ENCODE data around the gene GLIS1.
"Not testable (repeated sequence)": the region's sequence is repeated elsewhere in the genome, so short reads cannot be mapped to it uniquely, and the experiment has no call there.

GLIS1 gene

GRCh38 chr1:53651356-53651755 is 87.6 kb downstream of the GLIS1 start:
- Histone ChIP-seq H3K4me3 (no peak overlapping the region), H3K27ac (no peak overlapping the region)
- no peak for DNase-seq (ENCODE audit: low spot score)
- TF ChIP-seq, protein P1, sequence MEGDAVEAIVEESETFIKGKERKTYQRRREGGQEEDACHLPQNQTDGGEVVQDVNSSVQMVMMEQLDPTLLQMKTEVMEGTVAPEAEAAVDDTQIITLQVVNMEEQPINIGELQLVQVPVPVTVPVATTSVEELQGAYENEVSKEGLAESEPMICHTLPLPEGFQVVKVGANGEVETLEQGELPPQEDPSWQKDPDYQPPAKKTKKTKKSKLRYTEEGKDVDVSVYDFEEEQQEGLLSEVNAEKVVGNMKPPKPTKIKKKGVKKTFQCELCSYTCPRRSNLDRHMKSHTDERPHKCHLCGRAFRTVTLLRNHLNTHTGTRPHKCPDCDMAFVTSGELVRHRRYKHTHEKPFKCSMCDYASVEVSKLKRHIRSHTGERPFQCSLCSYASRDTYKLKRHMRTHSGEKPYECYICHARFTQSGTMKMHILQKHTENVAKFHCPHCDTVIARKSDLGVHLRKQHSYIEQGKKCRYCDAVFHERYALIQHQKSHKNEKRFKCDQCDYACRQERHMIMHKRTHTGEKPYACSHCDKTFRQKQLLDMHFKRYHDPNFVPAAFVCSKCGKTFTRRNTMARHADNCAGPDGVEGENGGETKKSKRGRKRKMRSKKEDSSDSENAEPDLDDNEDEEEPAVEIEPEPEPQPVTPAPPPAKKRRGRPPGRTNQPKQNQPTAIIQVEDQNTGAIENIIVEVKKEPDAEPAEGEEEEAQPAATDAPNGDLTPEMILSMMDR (IDR thresholded peaks at IDR 0.05): no peak

- DNase-seq (ENCODE audit: low spot score): no peak
- Histone ChIP-seq H3K4me3 (no peak overlapping the region), H3K27ac (no peak overlapping the region)
- TF ChIP-seq, protein P1 (IDR thresholded peaks at IDR 0.05): no peak
Measured at GRCh38 chr1:53648516-53648915, 90.4 kb downstream of the GLIS1 start.

GRCh38 chr1:53647915-53648314 is 91.0 kb downstream of the GLIS1 start:
- peak; percentile 8 for DNase-seq (ENCODE audit: low spot score)
- H3K27ac ChIP-seq, H3K4me3 ChIP-seq: not testable (repeated sequence)

- no peak for DNase-seq (ENCODE audit: low spot score)
- TF ChIP-seq, protein P1 (IDR thresholded peaks at IDR 0.05): no peak
- Histone ChIP-seq H3K27ac (no peak overlapping the region), H3K4me3 (no peak overlapping the region)
Measured at GRCh38 chr1:53646732-53647131, 92.2 kb downstream of the GLIS1 start.

DNA sequence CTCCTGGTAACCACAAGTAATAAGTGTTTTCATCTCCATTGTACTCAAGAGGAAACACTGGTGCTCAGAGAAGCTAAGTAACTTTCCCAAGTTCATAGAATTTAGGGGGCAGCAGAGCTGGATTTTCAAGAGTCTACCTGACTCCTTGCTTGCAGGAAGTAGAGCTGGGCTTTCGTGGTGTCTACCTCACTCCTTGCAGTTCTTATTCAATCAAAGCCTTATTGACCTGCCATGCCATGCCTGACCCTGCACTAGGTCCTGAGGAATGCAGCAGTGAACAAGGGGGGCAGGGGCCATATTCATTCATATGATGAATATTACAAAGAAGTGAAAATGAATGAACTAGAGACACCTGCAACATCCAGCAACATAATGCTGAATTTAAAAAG is 93.3 kb downstream of the GLIS1 start:
- TF ChIP-seq, protein P1 (IDR thresholded peaks at IDR 0.05): no peak
- Histone ChIP-seq H3K27ac (no peak overlapping the region), H3K4me3 (no peak overlapping the region)
- peak; percentile 3 for DNase-seq (ENCODE audit: low spot score)

DNA sequence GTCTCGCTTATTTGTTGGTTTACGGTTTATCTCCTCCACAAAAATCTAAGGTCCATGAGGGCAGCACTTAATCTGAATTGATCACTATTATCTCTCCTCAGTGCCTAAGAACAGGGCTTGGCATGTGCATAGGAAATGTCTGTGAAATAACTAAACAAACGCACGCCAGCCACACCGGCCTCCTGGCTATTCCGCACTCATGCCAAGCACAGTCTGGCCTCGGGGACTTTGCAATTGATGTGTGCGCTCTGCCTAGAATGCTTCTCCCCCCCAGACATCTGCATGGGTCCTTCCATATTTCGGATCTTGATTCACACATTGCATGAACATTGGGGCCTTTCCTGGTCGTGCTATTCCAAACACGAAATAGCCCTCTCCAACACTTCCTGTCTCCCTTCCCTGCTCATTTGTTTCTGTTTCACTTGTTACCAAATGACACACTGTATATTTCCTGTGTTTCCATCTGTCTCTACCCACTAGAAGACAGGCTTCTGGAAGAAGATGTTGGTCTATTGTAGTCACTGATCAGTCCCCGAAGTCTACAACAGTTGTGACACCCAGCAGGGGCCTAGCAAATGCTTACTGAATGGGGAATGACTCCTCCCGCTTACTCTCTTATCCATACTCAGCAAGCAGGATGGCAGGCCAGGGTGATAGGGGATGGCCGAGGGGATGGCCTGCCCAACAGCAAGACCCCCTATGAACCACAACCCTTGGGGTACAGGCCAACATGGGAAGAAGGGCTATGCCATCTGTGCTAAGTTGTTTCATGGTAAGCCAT is 93.9 kb downstream of the GLIS1 start:
- TF ChIP-seq, protein P1 (IDR thresholded peaks at IDR 0.05): no peak
- no peak overlapping the region for H3K4me3 ChIP-seq
- DNase-seq (ENCODE audit: low spot score): peak; percentile 28
- H3K27ac ChIP-seq: no peak overlapping the region

GRCh38 chr1:53644496-53644895 is 94.5 kb downstream of the GLIS1 start:
- Histone ChIP-seq H3K4me3 (no peak overlapping the region), H3K27ac (no peak overlapping the region)
- DNase-seq (ENCODE audit: low spot score): peak; percentile 43
- TF ChIP-seq, protein P1 (IDR thresholded peaks at IDR 0.05): no peak

Data from coronary artery (tissue), 2 donors.